Stimulated activated effector memory CD8-positive, alpha-beta T cell treated with anti-CD3 and anti-CD28 coated beads, Interleukin-12 subunit alpha, Interleukin-12 subunit beta, amount 100 ng/mL, for 72 hours (primary cell): ENCODE data around the gene CCBE1.
"Not testable (repeated sequence)": the region's sequence is repeated elsewhere in the genome, so short reads cannot be mapped to it uniquely, and the experiment has no call there.

ENCODE experiments used
- ATAC-seq: fragments of 150-1000 bp; cut with Tn5 transposase; 2 replicates; pipeline ENCODE4 v1.10.0; 2021
- DNase-seq, 2 donors: peaks; one replicate each; pipeline ENCODE4 v3.0.0; 2021 to 2022; ENCODE audit warnings: low spot score in 2 of 2
- H3K27ac Mint-ChIP-seq: one replicate; pipeline ENCODE4 v1.8.0; 2022; ENCODE audit warnings: mild to moderate bottlenecking, mixed read lengths
- H3K36me3 Mint-ChIP-seq: one replicate; pipeline ENCODE4 v1.8.0; 2022; ENCODE audit warnings: mild to moderate bottlenecking, mixed read lengths
- H3K4me1 Mint-ChIP-seq: one replicate; pipeline ENCODE4 v1.8.0; 2022; ENCODE audit warnings: mixed read lengths
- H3K4me3 Mint-ChIP-seq: one replicate; pipeline ENCODE4 v1.8.0; 2022; ENCODE audit warnings: mild to moderate bottlenecking, mixed read lengths
- H3K9me3 Mint-ChIP-seq: one replicate; pipeline ENCODE4 v1.8.0; 2022; ENCODE audit warnings: mixed read lengths

CCBE1 gene

DNA sequence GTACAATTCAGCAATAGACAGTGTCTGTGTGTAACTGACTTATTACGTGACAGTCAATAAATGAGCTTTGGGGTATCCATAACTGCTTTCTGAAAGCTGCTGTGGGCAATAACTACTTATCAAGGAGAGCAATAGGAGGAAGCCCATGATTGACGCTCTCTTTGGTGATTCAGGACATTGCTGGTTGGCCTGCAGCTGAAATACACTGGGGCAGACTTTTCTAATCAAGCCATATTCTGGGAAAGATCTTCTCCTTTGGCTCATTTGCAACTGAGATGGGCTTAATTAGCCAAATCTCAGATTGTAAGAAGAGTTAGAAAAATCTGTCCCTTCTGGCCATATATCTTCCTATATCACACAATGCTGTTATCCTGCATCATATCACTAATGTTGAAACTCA lies 24.0 kb upstream of the CCBE1 start:
- no peaks in the 10 kb centered on the region for H3K9me3 Mint-ChIP-seq
- DNase-seq (no peak), ATAC-seq (no peak)
- no peaks in the 10 kb centered on the region for H3K4me1 Mint-ChIP-seq
- no peaks in the 10 kb centered on the region for H3K36me3 Mint-ChIP-seq
- H3K4me3 Mint-ChIP-seq, result no peak overlapping the region
- no peak overlapping the region for H3K27ac Mint-ChIP-seq

DNA sequence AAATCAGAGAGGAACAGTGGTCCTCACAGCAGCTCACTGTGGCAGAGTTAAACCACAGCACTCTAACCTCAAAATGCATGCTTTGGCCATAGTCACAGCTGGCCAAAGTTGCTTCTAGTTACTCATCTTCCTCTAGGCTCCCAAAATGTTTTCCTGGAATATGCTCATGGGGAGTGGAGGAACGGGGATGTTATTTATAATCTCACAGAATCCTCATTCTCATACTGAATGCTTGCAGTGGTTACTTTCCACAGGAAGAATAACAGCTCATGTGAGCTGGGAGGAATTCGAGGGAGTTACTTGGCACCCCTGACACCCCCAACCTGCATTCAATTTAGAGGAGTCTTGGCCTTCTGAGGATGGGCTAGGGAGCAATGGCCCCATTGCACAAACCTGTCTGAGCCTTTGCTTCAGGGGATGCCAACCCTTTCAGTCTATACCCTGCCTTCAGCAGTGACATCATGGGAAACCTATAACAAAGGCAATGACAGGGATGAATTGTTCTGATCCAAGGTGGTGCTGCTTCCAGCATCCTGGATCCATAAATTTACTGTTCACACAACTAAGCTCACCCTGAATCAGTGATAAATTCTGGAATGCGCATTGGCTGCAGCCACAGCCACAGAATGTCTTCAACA lies 22.4 kb upstream of the CCBE1 start:
- ATAC-seq (no peak), DNase-seq (no peak)
- H3K36me3 Mint-ChIP-seq, result no peaks in the 10 kb centered on the region
- no peak overlapping the region for H3K4me3 Mint-ChIP-seq
- no peak overlapping the region for H3K27ac Mint-ChIP-seq
- no peaks in the 10 kb centered on the region for H3K9me3 Mint-ChIP-seq
- no peaks in the 10 kb centered on the region for H3K4me1 Mint-ChIP-seq

DNA sequence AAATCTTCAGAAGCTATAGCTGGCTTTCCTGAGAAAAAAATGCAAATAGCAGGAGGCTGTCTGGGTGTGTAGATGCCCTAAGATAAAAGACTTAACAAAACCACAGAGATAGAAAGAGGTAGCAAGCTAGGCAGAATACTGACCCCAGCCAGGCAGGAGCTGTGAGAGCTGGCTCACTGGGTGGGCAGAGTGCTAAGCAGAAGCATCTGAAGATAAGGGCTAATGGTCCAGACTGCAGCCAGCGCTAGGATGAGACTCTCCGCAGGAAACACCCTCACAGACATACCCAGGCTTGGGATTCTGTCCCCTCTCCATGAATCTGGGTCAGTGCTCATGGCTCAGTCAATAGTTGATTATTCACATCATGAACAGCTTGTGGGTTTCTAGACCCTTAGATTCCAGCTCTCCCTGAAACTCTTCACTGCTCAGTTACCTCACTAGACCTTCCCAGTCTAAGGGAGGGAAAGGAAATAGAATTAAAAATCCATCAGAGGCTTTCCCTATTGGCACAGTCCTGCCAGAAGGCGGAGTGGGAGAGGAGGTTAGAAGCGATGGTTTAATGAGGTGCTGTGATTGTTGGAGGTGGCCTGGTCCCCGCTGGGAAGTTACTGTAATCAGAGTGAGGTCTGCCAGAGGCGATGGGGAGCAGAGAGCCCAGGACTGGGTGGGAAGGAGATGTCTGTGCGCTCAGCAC lies 21.4 kb upstream of the CCBE1 start:
- ATAC-seq (no peak), DNase-seq (no peak)
- H3K9me3 Mint-ChIP-seq, result no peaks in the 10 kb centered on the region
- no peaks in the 10 kb centered on the region for H3K4me1 Mint-ChIP-seq
- H3K36me3 Mint-ChIP-seq, result no peaks in the 10 kb centered on the region
- no peak overlapping the region for H3K4me3 Mint-ChIP-seq
- H3K27ac Mint-ChIP-seq, result no peak overlapping the region

DNA sequence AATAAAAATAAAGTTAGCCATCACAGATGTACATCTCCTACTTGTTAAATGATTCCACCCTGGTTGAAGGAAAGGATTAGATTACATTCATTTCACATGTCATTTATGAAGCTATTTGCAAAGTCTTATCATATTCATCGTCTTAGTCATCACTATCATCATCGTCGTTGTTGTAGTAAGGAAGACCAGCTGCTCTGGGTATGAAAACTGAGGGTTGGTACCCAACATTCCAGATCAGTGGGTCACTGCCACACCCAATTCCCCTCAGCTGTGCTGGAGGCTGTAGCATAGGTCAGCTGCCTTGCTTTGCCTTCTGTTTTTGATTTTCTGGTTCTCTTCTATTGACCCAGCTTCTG lies 20.9 kb upstream of the CCBE1 start:
- H3K27ac Mint-ChIP-seq, result no peak overlapping the region
- no peak for DNase-seq
- H3K4me1 Mint-ChIP-seq, result no peaks in the 10 kb centered on the region
- no peak overlapping the region for H3K4me3 Mint-ChIP-seq
- no peaks in the 10 kb centered on the region for H3K9me3 Mint-ChIP-seq
- no peak for ATAC-seq
- no peaks in the 10 kb centered on the region for H3K36me3 Mint-ChIP-seq

DNA sequence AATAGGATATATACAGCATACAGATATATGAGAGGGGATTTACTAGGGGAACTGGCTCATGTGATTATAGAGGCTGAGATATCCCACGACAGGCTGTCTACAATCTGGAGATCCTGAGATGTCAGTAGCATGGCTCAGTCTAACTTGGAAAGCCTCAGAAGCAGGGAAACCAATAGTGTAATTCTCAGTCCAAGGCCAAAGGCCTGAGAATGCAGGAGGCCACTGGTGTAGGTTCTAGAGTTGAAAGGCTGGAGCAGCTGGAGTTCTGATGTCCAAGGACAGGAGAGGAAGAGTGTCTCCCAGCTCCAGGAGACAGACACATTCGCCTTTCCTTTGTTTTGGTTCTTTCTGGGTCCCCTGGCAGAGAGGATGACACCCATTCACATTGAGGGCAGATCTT lies 20.1 kb upstream of the CCBE1 start:
- ATAC-seq (no peak), DNase-seq (no peak)
- Mint-ChIP-seq H3K36me3 (no peaks in the 10 kb centered on the region), H3K27ac (no peak overlapping the region), H3K4me3 (no peak overlapping the region), H3K4me1 (no peaks in the 10 kb centered on the region), H3K9me3 (no peaks in the 10 kb centered on the region)

DNA sequence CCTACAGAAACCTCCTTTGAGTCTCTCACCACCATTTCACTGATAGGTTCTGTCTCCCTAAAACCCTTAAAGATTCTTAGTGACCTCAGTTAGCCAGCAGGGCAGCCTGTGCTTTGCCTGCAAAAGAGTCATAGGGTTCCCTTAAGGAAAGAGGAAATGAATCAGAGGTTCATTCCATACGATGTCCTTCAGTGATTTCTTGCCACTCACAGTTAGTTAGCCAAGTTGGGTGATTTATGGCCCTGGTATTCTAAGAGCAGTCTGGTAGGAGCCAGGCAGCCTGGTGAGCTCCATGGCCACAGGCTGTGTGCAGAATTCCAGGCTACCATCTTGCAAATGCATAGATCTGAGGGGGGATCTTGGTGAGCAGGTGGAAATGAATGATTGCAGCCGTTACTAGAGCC lies 18.7 kb upstream of the CCBE1 start:
- Mint-ChIP-seq H3K4me3 (no peak overlapping the region), H3K4me1 (no peaks in the 10 kb centered on the region), H3K27ac (no peak overlapping the region), H3K9me3 (no peaks in the 10 kb centered on the region), H3K36me3 (no peaks in the 10 kb centered on the region)
- no peak for ATAC-seq
- no peak for DNase-seq

DNA sequence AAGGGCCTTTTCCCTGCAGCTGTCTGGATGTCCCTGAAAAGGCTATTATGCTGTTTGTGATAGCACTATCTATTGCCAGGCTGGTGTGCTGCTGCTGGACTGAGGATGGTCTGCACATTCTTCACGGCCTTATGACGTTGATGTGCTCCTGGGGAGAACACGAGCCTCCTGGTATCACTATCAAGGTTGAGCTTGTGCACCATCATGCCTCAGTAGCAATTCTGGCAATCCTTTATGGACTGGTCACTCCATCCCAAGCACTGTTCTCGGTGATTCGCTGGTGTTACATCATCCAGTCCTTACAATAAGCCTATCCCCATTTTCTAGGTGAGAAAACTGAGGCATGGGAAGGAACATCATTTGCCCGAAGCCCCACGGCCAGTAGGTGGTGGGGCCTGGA lies 18.2 kb upstream of the CCBE1 start:
- Mint-ChIP-seq H3K36me3 (no peaks in the 10 kb centered on the region), H3K4me3 (no peak overlapping the region), H3K4me1 (no peaks in the 10 kb centered on the region), H3K9me3 (no peaks in the 10 kb centered on the region), H3K27ac (no peak overlapping the region)
- DNase-seq (no peak), ATAC-seq (no peak)

DNA sequence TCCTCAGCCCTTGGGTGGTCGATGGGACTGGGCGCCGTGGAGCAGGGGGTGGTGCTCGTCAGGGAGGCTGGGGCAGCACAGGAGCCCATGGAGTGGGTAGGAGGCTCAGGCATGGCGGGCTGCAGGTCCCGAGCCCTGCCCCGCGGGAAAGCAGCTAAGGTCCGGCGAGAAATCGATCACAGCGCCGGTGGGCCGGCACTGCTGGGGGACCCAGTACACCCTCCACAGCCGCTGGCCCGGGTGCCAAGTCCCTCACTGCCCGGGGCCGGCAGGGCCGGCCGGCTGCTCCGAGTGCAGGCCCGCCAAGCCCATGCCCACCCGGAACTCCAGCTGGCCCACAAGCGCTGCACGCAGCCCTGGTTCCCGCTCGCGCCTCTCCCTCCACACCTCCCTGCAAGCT lies 16.9 kb upstream of the CCBE1 start:
- H3K9me3 Mint-ChIP-seq, ATAC-seq, DNase-seq, H3K27ac Mint-ChIP-seq, H3K4me3 Mint-ChIP-seq, H3K4me1 Mint-ChIP-seq, H3K36me3 Mint-ChIP-seq: not testable (repeated sequence)

DNA sequence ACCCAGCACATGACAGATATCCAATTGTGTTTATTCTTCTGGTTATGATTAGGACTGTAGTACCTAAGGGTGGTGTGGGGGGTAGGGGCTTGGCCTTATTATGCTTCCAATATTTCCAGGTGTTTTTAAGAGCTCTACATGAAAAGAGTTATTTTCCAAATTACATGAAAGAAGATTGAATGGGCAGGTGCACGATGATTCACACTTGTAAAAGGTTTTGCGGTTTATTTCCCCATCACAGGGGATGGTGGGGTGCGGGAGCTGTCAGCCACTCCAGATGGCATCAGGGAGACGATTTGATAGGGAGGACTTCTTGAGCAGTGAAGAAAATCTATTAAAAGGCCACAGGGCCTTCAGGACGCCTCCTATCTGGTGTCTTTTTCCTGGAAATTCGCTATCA lies 15.1 kb upstream of the CCBE1 start:
- Mint-ChIP-seq H3K36me3 (no peaks in the 10 kb centered on the region), H3K9me3 (no peaks in the 10 kb centered on the region), H3K4me1 (no peaks in the 10 kb centered on the region), H3K27ac (no peak overlapping the region), H3K4me3 (no peak overlapping the region)
- ATAC-seq (no peak), DNase-seq (no peak)

DNA sequence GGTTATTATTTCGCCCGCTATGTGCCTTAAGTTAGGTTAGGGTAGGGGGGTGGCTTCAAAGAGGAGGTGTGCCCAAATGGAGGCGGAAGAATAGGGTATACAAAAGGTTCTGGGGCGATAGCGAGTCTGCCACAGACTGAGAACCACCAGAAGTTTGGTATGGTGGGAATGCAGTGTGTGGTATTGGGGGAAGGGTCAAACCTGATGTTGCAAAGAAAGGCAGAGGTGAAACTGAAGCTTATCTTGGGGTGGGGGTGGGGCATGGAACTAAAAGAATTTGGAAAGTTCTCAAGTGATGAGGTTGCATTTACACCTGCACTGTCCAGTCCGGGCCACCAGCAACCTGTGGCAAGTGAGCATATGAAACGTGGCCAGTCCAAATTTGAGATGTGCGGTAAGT lies 11.8 kb upstream of the CCBE1 start:
- no peak overlapping the region for H3K27ac Mint-ChIP-seq
- no peaks in the 10 kb centered on the region for H3K9me3 Mint-ChIP-seq
- H3K4me3 Mint-ChIP-seq, result no peak overlapping the region
- DNase-seq, result no peak
- no peak for ATAC-seq
- H3K4me1 Mint-ChIP-seq, result no peaks in the 10 kb centered on the region
- no peaks in the 10 kb centered on the region for H3K36me3 Mint-ChIP-seq

DNA sequence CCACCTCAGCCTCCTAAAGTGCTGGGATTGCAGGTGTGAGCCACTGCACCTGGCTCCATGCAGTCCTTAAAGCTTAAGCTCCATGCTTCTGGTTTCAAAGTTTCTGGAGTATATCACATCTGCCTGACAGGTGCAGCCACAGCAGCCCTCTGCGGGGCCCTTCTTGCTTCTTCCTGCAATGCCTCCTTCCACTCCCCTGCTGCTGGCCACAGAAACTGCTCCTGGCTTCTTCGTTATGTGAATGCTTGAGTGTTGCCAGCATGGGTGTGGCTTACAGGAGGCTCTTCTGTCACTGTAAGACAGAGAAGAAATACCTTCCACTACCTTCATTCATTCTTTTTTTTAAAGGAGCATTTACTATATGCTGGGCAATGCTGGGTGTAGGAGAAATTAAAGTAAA lies 10.1 kb upstream of the CCBE1 start:
- no peaks in the 10 kb centered on the region for H3K36me3 Mint-ChIP-seq
- no peak for DNase-seq
- no peak overlapping the region for H3K4me3 Mint-ChIP-seq
- no peak for ATAC-seq
- no peak overlapping the region for H3K27ac Mint-ChIP-seq
- no peaks in the 10 kb centered on the region for H3K4me1 Mint-ChIP-seq
- H3K9me3 Mint-ChIP-seq, result no peaks in the 10 kb centered on the region

DNA sequence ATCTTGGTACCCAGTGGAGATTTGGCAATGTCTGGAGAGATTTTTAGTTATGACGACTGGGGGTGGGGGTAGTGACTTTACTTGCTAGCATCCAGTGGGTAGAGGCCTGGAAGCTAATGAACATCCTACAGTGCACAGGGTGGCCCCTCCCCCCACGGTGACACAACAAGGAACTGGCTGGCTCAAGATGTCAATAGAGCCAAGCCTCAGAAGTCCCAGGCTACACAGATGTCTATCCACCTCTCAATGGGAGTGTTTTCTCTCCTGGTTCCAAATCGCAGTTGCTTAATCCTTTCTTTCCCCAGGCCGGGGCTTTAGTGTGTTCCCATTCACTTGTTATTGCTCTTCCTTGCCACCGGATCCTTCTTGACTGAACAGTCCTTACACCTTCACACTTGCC lies 9.3 kb upstream of the CCBE1 start:
- Mint-ChIP-seq H3K36me3 (no peaks in the 10 kb centered on the region), H3K27ac (no peak overlapping the region), H3K9me3 (no peaks in the 10 kb centered on the region), H3K4me1 (no peaks in the 10 kb centered on the region), H3K4me3 (no peak overlapping the region)
- DNase-seq (no peak), ATAC-seq (no peak)

DNA sequence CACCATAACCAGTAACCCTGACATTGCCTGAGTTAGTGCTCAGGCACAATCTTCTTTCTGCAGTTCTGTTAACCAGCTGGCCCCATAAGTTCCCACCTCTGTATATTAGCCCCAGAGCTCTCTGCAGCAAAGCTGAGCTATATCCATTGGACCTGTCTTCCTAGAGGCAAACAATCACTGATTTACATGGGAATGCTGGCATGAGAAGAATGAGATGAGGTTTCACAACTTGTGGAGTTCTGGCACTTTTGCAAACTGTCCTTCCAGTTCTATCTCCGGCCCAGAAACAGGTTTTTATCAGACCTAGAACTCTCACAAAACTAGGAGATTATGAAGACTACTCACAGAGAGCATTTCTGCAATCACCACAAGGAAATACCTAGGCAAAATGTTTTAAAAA lies 7.9 kb upstream of the CCBE1 start:
- Mint-ChIP-seq H3K36me3 (no peaks in the 10 kb centered on the region), H3K4me3 (no peak overlapping the region), H3K9me3 (no peaks in the 10 kb centered on the region), H3K4me1 (no peaks in the 10 kb centered on the region), H3K27ac (no peak overlapping the region)
- ATAC-seq (no peak), DNase-seq (no peak)

DNA sequence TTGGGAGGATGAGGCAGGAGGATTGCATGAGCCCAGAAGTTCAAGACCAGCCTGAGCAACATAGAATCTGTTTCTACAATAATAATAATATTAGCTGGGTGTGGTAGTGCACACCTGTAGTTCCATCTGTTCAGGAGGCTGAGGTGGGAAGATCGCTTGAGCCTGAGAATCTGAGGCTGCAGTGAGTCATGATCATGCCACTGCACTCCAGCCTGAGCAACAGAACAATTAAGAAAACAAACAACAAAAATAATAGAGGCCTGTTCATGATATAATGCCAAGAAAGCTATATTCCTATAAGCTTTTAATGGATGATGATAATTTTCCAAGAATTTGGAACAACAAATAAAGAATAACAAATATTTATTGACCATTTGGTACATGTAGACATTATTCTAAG lies 6.9 kb upstream of the CCBE1 start:
- ATAC-seq, result no peak
- Mint-ChIP-seq H3K9me3 (no peaks in the 10 kb centered on the region), H3K4me3 (no peak overlapping the region), H3K27ac (no peak overlapping the region), H3K4me1 (no peaks in the 10 kb centered on the region), H3K36me3 (no peaks in the 10 kb centered on the region)
- no peak for DNase-seq

DNA sequence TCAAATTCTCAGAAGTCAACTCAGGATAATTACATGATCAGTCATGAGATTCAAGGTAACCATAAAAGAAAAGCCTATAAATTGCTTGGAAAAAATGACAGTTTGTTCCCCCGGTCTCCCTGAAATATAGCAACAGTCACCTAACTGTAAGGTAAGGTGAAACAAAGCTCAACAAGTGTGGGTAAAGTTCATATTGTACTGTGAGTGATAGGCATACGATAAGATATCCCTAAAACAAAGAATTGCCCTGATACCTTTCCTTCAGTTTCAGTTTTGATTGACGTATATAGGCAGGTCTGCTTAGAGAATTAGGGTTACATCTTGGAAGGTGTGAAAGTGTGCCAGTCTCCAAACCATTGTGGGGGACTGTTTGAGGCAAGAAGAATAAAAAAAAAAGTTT lies 4.0 kb upstream of the CCBE1 start:
- Mint-ChIP-seq H3K27ac (no peak overlapping the region), H3K4me1 (peaks cover 2% of the 10 kb centered on the region), H3K36me3 (no peaks in the 10 kb centered on the region), H3K9me3 (no peaks in the 10 kb centered on the region), H3K4me3 (no peak overlapping the region)
- DNase-seq (no peak), ATAC-seq (no peak)

DNA sequence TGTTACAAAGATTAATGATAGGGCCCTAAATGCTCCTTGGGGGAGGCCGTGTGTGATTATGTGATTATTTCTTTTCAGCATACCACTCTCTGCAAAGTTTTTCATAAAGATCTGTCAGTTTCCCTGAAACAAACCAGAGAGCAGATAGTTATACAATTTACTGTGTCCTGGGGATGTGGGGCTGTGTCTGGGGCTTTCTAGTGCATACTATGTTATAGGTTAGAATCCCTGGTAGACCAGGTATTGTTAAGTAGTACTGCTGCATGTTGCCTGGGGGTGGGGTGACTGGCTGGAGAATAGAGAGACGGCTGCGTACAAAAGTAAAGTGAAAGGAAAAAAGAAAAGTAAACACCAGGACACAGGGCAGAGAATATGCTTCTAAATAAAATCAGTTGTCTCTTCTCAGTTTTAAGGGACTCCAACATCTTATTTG lies 3.3 kb upstream of the CCBE1 start:
- H3K36me3 Mint-ChIP-seq, result no peaks in the 10 kb centered on the region

More for the DNA sequence above, 3.3 kb upstream of the CCBE1 start:
- Mint-ChIP-seq H3K4me3 (no peak overlapping the region), H3K4me1 (peaks cover 6% of the 10 kb centered on the region), H3K27ac (no peak overlapping the region), H3K9me3 (no peaks in the 10 kb centered on the region)
- ATAC-seq (no peak), DNase-seq (no peak)
